Measurements from ENCODE around the gene RPS25.
A peak's percentile ranks its signal among the peaks of the same experiment; 100 is the strongest.
"Not testable (repeated sequence)": the region's sequence is repeated elsewhere in the genome, so short reads cannot be mapped to it uniquely, and the experiment has no call there.

RPS25 gene

DNA sequence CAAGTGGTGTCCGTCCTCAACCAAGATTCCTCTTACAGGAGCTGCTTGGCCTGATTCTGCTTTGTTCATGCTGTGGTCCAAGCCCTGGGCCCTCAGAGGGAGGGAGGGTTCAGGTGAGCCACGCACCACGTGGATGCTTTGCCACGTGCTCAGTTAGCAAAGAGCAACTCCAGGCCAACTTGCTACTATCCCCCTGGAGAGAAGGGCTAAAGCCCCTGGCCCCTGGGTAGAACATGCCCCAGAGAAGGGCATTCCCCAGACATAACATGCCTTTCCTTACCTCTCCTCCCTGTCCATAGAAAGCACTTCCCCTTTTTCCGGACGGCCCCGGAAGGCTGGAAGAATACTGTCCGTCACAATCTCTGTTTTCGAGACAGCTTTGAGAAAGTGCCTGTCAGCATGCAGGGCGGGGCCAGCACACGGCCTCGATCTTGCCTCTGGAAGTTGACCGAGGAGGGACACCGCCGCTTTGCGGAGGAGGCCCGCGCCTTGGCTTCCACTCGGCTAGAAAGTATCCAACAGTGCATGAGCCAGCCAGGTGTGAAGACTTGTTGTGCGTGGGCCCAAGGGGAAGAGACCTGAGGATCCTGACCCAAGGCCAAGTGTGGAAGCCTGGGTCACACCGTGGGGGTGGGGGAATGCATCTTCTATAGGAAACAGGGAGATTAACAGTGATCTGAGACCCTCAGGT is 37.8 kb downstream of the RPS25 start:
- DNase-seq = no peak

DNA sequence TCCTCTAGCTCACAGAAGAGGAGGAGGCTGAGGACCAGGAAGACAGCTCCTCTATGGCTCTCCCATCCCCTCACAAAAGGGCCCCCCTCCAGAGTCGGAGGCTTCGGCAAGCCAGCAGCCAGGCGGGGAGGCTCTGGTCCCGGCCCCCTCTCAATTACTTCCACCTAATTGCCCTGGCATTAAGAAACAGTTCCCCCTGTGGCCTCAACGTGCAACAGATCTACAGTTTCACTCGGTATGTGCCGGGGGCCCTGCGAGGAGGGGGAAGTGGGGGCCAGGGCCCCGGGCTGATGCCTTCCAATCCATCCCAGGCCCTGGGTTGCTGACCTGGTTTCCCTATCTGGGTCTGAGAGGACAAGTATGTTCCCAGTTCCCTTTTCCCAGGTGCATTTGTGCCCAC is 38.7 kb downstream of the RPS25 start:
- no peak for DNase-seq
- intact Hi-C loops (cut with DNase I) = no loop called here

More for the DNA sequence above, 37.8 kb downstream of the RPS25 start:
- intact Hi-C loops (cut with DNase I) = no loop called here

DNA sequence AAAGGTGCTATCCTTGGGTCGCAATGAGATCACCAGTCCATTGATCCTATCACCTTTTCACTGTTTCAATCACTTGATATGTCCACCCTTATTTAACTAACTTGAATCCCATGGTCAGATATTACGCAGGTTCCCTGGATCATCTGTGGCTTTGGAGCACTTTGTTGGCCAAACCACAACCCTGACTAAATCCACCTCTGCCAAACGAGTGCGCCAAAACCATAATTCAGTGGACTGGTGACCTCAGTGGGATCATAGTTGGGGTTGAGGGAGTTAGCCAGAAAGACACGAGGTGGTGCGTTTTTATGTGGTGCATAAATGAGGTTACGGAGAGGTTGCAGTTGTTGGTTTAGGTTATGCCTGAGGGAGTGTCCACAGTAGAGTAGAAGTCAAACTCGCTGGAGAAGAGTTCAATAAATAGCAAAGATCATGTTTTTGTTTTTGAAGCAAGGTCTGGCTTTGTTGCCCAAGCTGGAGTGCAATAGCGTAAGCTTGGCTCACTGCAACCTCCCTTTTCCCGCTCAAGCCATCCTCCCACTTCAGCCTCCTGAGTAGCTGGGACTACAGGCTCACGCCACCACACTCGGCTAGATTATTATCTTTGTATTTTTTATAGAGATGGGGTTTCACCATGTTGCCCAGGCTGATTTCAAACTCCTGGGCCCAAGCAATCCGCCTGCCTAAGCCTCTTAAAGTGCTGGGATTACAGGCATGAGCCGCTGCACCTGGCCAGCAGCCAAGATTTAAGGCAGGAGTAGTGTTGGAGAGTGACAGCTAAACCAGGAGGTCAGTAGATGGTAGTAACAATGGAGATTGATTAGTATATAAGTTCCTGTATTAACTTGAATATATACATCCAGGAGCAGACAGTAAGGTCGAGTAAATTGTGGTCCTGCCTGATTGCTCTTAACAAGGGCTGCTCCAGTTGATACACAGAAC is 42.1 kb downstream of the RPS25 start:
- intact Hi-C loops (cut with DNase I) = no loop called here

DNA sequence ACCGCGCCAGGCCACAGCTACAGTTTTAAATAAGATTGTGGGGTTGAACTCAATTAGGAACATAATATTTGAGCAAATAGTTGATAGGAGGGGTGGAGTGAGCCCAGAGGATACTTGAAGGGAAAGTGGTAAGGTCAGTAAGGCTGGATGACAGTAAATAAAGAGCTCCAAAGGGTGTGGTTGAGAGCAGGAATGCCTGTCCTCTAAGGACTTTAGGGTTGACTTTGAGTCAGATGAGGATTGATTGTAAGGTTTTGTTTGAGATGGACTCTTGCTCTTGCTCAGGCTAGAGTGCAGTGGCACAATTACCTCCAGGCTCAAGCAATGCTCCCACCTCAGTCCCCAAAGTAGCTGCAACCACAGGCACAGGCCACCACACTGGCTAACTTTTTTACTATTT is 44.2 kb downstream of the RPS25 start:
- no peak for DNase-seq
- intact Hi-C loops (cut with DNase I) = no loop called here

More for the DNA sequence above, 42.1 kb downstream of the RPS25 start:
- peak in 1 of 10 donors; percentile 20 for DNase-seq

DNA sequence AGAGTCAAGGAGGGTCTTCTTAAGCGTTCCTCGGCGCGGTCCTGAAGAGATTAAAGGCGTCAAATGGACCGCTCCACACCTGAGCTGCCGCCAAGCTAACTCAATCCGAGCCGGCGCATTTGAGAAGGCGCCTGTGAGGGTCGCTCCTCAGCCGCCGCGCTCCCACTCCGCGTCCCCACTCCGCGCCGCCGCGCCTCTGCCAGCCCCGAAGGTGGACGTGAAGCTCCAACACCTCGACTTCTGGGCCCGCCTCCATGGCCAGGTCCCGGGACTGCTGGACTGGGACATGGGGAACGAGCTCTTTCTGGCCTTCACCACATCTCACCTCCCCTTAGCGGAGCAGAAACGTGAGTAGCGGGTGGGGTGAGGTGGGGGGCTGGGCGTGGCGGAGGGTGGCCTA is 46.5 kb downstream of the RPS25 start, which contains the start of gene FOXR1:
Gene FOXR1 (plus strand): TSS at position 116 of the 400 bp plus-strand sequence. CDS start 171 bp downstream, at position 287.
- intact Hi-C loops (cut with DNase I) = no loop called here
- peak in 1 of 10 donors; percentile 62 for DNase-seq

DNA sequence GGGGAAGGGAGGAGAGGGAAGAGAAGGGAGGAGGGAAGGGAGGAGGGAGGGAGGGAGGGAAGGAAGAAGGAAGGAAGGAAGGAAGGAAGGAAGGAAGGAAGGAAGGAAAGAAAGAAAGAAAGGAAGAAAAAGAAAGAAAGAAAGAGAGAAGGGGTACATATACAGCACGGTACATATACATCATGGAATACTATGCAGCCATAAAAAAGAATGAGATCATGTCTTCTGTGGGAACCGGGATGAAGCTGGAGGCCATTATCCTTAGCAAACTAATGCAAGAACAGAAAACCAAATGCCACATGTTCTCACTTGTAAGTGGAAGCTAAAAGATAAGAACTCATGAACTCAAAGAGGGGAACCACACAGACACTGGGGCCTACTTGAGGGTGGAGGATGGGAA is 48.6 kb downstream of the RPS25 start:
- intact Hi-C loops (cut with DNase I); DNase-seq: not testable (repeated sequence)

Data from posterior cingulate gyrus (tissue), 11 donors.